Nephron progenitor cell (in vitro differentiated cells): ENCODE results near the gene CNPPD1.

Source experiments
- DNase-seq: peaks from one replicate; pipeline ENCODE4 v3.0.0; 2021
- H3K27ac Mint-ChIP-seq: 2 replicates; pipeline ENCODE4 v1.8.0; 2021; ENCODE audit warnings: mild to moderate bottlenecking, moderate library complexity, mixed read lengths
- H3K27me3 Mint-ChIP-seq: 2 replicates; pipeline ENCODE4 v1.8.0; 2021; ENCODE audit warnings: mild to moderate bottlenecking, low read depth, mixed read lengths; ENCODE audit not compliant: poor library complexity
- H3K36me3 Mint-ChIP-seq: 2 replicates; pipeline ENCODE4 v1.8.0; 2021; ENCODE audit warnings: low read depth, mixed read lengths
- H3K4me1 Mint-ChIP-seq: 2 replicates; pipeline ENCODE4 v1.8.0; 2021; ENCODE audit warnings: mixed read lengths
- H3K4me3 Mint-ChIP-seq: 2 replicates; pipeline ENCODE4 v1.8.0; 2021; ENCODE audit warnings: mild to moderate bottlenecking, moderate library complexity, mixed read lengths
- H3K9me3 Mint-ChIP-seq: 2 replicates; pipeline ENCODE4 v1.8.0; 2021; ENCODE audit warnings: mild to moderate bottlenecking, moderate library complexity, mixed read lengths
- TF ChIP-seq, protein P1 (sequence below): fragments of 200-600 bp; sonication (generic); IDR thresholded peaks from 2 replicates; pipeline ENCODE4 v1.5.0; 2021; ENCODE audit warnings: antibody characterized with exemption

Gene CNPPD1

DNA sequence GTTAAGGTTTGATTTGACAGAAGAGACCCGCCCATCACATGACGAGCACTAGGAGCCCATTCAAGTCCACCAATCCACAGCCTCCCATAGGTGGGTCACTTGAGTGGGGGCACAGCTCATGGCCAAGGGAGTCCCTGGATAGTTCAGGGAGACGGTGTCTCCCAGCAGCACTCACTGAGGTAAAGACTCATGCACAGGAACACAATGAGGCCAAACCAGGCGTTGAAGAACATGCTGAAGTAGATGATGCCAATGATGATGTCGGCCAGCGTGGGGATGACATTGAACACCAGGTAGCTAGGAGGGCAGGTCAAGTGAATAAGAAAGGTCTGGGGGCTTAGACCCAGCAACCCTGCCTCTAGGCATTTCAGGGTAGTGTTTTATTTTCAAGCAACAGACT is 38.1 kb upstream of the CNPPD1 start:
- TF ChIP-seq, protein P1, sequence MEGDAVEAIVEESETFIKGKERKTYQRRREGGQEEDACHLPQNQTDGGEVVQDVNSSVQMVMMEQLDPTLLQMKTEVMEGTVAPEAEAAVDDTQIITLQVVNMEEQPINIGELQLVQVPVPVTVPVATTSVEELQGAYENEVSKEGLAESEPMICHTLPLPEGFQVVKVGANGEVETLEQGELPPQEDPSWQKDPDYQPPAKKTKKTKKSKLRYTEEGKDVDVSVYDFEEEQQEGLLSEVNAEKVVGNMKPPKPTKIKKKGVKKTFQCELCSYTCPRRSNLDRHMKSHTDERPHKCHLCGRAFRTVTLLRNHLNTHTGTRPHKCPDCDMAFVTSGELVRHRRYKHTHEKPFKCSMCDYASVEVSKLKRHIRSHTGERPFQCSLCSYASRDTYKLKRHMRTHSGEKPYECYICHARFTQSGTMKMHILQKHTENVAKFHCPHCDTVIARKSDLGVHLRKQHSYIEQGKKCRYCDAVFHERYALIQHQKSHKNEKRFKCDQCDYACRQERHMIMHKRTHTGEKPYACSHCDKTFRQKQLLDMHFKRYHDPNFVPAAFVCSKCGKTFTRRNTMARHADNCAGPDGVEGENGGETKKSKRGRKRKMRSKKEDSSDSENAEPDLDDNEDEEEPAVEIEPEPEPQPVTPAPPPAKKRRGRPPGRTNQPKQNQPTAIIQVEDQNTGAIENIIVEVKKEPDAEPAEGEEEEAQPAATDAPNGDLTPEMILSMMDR, result no peak
- no peak for DNase-seq
- H3K36me3 Mint-ChIP-seq, result peaks cover 29% of the 10 kb centered on the region
- H3K9me3 Mint-ChIP-seq, result no peaks in the 10 kb centered on the region
- no peak overlapping the region for H3K27ac Mint-ChIP-seq
- no peaks in the 10 kb centered on the region for H3K27me3 Mint-ChIP-seq
- no peak overlapping the region for H3K4me3 Mint-ChIP-seq
- peaks cover 22% of the 10 kb centered on the region for H3K4me1 Mint-ChIP-seq

DNA sequence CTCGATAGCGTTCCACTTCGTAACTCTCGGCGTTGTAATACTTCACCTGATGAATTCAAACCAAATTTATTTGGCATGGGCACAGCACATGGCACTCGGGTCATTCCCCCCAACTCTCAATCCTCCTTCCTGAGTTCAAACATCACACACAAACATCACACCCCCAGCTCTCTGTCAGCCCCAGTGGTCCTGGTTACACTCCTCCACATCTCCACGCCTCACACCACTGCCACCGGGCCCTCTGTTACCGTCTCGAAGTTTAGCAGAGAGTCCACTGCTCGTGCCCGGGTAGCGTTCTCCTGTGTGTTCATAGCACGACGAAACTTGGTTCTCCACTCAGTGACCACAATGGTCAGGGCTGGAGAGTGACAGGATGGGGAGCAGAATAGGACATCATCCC is 37.4 kb upstream of the CNPPD1 start:
- TF ChIP-seq, protein P1, result no peak
- DNase-seq, result no peak
- Mint-ChIP-seq H3K27me3 (no peaks in the 10 kb centered on the region), H3K4me1 (peaks cover 21% of the 10 kb centered on the region), H3K27ac (no peak overlapping the region), H3K9me3 (no peaks in the 10 kb centered on the region), H3K4me3 (no peak overlapping the region), H3K36me3 (peaks cover 29% of the 10 kb centered on the region)

DNA sequence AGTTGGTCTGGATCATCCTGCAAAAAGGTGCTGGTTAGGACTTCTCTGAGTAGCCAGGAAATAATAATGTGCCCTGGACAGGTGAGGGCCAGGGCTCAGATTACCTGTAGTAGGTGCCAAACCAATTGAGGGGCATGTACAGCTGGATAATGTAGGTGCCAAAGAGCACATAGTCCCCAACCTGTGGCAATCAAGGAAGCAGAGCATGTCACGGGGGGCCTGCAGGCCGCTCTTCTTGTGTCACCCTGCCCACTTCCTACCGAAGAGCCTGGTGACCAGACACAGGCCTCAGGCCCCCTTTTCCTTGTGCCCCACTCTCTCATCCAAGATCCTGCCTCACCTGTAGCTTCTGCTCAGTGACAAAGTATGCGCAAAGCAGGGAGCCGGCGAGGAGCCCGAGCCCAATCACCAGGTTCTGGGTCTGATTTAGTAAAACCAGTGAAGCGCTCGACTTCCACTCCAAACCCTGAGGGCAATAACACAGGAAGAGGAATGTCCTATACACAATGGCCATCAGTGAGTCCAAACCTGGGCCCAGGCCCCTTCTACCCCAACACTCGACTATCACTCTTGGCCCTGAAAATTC is 36.9 kb upstream of the CNPPD1 start:
- H3K4me3 Mint-ChIP-seq, result no peak overlapping the region

DNA sequence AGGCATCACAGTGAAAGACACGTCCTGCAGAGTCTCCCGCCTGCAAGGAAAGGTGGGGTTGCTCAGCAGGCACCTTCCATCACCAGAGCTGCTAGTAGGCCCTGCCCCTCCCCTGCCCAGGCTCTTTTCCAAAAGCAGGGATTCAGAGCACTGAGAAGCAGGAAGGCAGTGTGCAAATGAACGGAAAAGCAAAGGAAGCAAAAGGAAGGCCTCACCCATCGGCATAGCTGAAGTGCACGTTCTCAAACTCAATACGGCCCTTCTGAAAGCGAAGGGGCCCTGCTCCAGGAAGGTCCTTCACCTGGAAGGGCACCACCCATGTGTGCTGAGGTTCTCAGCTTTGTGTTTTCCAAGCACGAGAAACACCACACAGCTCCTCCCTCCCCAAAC is 36.3 kb upstream of the CNPPD1 start:
- TF ChIP-seq, protein P1, result no peak
- no peaks in the 10 kb centered on the region for H3K27me3 Mint-ChIP-seq
- no peaks in the 10 kb centered on the region for H3K9me3 Mint-ChIP-seq
- H3K4me1 Mint-ChIP-seq, result peaks cover 23% of the 10 kb centered on the region
- peaks cover 35% of the 10 kb centered on the region for H3K36me3 Mint-ChIP-seq
- no peak for DNase-seq
- H3K4me3 Mint-ChIP-seq, result no peak overlapping the region
- no peak overlapping the region for H3K27ac Mint-ChIP-seq

More for the DNA sequence above, 36.9 kb upstream of the CNPPD1 start:
- DNase-seq, result no peak
- no peaks in the 10 kb centered on the region for H3K27me3 Mint-ChIP-seq
- TF ChIP-seq, protein P1, result no peak
- no peak overlapping the region for H3K27ac Mint-ChIP-seq
- H3K4me1 Mint-ChIP-seq, result peaks cover 19% of the 10 kb centered on the region
- no peaks in the 10 kb centered on the region for H3K9me3 Mint-ChIP-seq
- H3K36me3 Mint-ChIP-seq, result peaks cover 32% of the 10 kb centered on the region

DNA sequence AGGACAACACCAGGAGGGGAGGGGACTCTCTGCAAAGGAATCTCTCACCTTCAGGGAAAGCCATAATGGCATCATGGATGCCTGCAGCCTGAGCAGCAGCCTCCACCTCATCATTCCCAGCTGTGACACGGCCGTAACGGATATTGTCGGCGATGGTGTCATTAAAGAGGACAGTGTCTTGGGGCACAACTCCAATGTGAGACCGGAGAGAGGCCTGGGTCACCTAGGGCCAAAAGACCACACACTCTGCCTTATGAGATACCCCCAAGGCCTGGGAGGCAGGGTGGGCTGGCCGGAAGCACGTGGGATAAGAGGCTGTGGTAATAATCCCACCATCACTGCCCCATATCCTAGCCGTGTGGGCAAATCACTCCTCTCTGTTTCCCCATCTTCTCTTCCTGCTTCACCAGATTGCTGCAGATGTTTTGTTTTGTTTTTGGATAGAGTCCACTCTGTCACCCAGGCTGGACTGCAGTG is 34.2 kb upstream of the CNPPD1 start:
- no peak overlapping the region for H3K4me3 Mint-ChIP-seq
- DNase-seq, result no peak
- H3K4me1 Mint-ChIP-seq, result peaks cover 23% of the 10 kb centered on the region
- H3K27me3 Mint-ChIP-seq, result no peaks in the 10 kb centered on the region
- H3K9me3 Mint-ChIP-seq, result no peaks in the 10 kb centered on the region
- TF ChIP-seq, protein P1, result no peak
- peaks cover 35% of the 10 kb centered on the region for H3K36me3 Mint-ChIP-seq
- no peak overlapping the region for H3K27ac Mint-ChIP-seq

DNA sequence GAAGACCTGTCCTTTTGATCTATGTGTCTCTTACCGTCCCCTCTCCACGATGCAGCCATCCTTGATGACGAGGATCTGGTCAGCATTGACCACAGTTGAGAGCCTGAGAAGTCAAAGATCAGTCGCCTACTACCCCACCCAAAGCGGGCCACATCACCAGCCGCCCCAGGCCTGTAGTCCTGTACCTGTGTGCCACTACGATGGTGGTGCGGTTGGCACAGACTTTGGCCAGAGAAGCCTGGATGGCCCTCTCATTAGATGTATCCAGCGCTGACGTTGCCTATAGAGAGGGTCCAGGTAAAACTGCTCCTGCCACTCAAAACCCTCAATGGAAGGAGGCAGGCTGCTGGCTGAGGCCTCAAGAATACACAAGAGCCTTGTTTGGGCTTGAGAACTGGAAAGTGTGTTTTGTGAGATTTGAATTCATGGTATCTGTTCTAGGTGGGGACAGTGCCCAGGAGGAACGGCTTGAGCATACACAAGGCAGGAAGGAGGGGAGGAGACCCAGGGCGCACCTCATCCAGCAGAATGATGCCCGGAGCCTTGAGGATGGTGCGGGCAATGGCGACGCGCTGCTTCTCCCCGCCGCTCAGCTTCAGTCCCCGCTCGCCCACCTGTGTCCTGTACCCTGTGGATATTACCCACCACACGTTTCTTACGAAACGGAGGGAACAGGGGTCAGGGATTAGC is 33.6 kb upstream of the CNPPD1 start:
- no peak overlapping the region for H3K4me3 Mint-ChIP-seq
- no peak overlapping the region for H3K27ac Mint-ChIP-seq
- H3K9me3 Mint-ChIP-seq, result no peaks in the 10 kb centered on the region
- H3K27me3 Mint-ChIP-seq, result no peaks in the 10 kb centered on the region
- peaks cover 23% of the 10 kb centered on the region for H3K4me1 Mint-ChIP-seq
- H3K36me3 Mint-ChIP-seq, result peaks cover 35% of the 10 kb centered on the region
- TF ChIP-seq, protein P1, result no peak
- no peak for DNase-seq
